SK-N-SH (cell line): ENCODE measurements around the gene SHBG. TPM values are rescaled to one million over a fixed set of nuclear protein-coding genes. Genes with fewer than 3 reads are reported as not detected.

ENCODE experiments used
- CTCF ChIA-PET: fragments of 300-600, 350-600 bp; formaldehyde crosslinking; extraction: SDS; loops from one replicate; lab custom pipeline; 2021; lab: Yijun Ruan, JAX
- POLR2A ChIA-PET: fragments of 350-600 bp; sonication (Branson Sonifier 250); formaldehyde crosslinking; extraction: SDS; loops from one replicate; lab custom pipeline; 2020; ENCODE audit warnings: antibody characterized with exemption, inconsistent platforms; lab: Yijun Ruan, JAX
- DNase-seq: peaks from one replicate; pipeline ENCODE4 v3.0.0; 2012
- H2AFZ ChIP-seq: fragments of 200-600 bp; sonication (generic); 2 replicates; pipeline ENCODE4 v1.8.1; 2016; ENCODE audit warnings: antibody characterized with exemption, mild to moderate bottlenecking, low read depth
- H3F3A ChIP-seq: fragments of 200-600 bp; sonication (generic); replicated peaks from 2 replicates; pipeline ENCODE3; 2016; ENCODE audit warnings: antibody characterized with exemption, mild to moderate bottlenecking; ENCODE audit not compliant: insufficient read depth
- H3K27ac ChIP-seq, 2 experiments: fragments of 200-500 bp in 1 of 2; fragments of 200-600 bp in 1 of 2; sonication (Bioruptor generic) in 1 of 2; sonication (generic), shearing (Covaris generic) in 1 of 2; 2 replicates each; pipeline versions ENCODE4 v1.5.1 to v1.6.1; 2014 to 2016; ENCODE audit warnings: low read depth in 2 of 2, inconsistent platforms in 1 of 2, low read length in 1 of 2, mild to moderate bottlenecking in 1 of 2, mixed read lengths in 1 of 2
- H3K27me3 ChIP-seq: fragments of 200-600 bp; sonication (generic), shearing (Covaris generic); 2 replicates; pipeline ENCODE4 v1.6.1; 2016; ENCODE audit warnings: mixed run types; ENCODE audit not compliant: insufficient read depth
- H3K36me3 ChIP-seq, 2 experiments: fragments of 200-500 bp in 1 of 2; fragments of 200-600 bp in 1 of 2; sonication (Bioruptor generic) in 1 of 2; sonication (generic) in 1 of 2; replicated peaks in 1 of 2; 2 replicates each; pipeline versions ENCODE3 to v1.5.1; 2014 to 2016; ENCODE audit warnings: low read length in 1 of 2, mild to moderate bottlenecking in 1 of 2; ENCODE audit not compliant: insufficient read depth in 2 of 2, control insufficient read depth in 1 of 2
- H3K4me1 ChIP-seq, 2 experiments: fragments of 200-500 bp in 1 of 2; fragments of 200-600 bp in 1 of 2; sonication (Bioruptor generic) in 1 of 2; sonication (generic), shearing (Covaris generic) in 1 of 2; 2 replicates each; pipeline versions ENCODE4 v1.5.1 to v1.6.1; 2014 to 2016; ENCODE audit warnings: low read depth in 1 of 2, low read length in 1 of 2, mixed run types in 1 of 2; ENCODE audit not compliant: insufficient read depth in 2 of 2, control insufficient read depth in 1 of 2
- H3K4me2 ChIP-seq: fragments of 200-600 bp; sonication (generic), shearing (Covaris generic); 2 replicates; pipeline ENCODE4 v1.6.1; 2017; ENCODE audit warnings: mixed run types
- H3K4me3 ChIP-seq, 2 experiments: fragments of 200-500 bp in 1 of 2; fragments of 200-600 bp in 1 of 2; sonication (Bioruptor generic) in 1 of 2; sonication (generic), shearing (Covaris generic) in 1 of 2; 2 replicates each; pipeline versions ENCODE4 v1.5.1 to v1.8.1; 2014 to 2016; ENCODE audit warnings: low read depth in 2 of 2, inconsistent platforms in 1 of 2, low read length in 1 of 2, mild to moderate bottlenecking in 1 of 2, mixed read lengths in 1 of 2, moderate library complexity in 1 of 2
- H3K79me2 ChIP-seq: fragments of 200-600 bp; sonication (generic); 2 replicates; pipeline ENCODE4 v1.8.1; 2017; ENCODE audit warnings: mild to moderate bottlenecking; ENCODE audit not compliant: insufficient read depth
- H3K9ac ChIP-seq: fragments of 200-600 bp; sonication (generic); 2 replicates; pipeline ENCODE4 v1.6.1; 2017; ENCODE audit warnings: mixed run types
- H3K9me2 ChIP-seq: fragments of 200-600 bp; sonication (generic); 2 replicates; pipeline ENCODE4 v1.6.1; 2017; ENCODE audit warnings: mixed run types
- H3K9me3 ChIP-seq: fragments of 200-600 bp; sonication (generic); 2 replicates; pipeline ENCODE4 v1.6.1; 2017; ENCODE audit warnings: mixed run types, mild to moderate bottlenecking, moderate library complexity
- H4K20me1 ChIP-seq: fragments of 200-600 bp; sonication (generic); 2 replicates; pipeline ENCODE4 v1.6.1; 2017; ENCODE audit warnings: mild to moderate bottlenecking, mixed run types; ENCODE audit not compliant: insufficient read depth
- CHD2 ChIP-seq: fragments of 150-350 bp; IDR thresholded peaks from 2 replicates; pipeline ENCODE4 v1.6.1; 2018; ENCODE audit warnings: low read length; ENCODE audit not compliant: partially characterized antibody
- EP300 ChIP-seq, 2 experiments: IDR thresholded peaks; 2 replicates each; pipeline versions ENCODE4 v1.4.0 to v1.6.1; 2012; ENCODE audit warnings: borderline replicate concordance in 1 of 2, low read depth in 1 of 2, low read length in 1 of 2
- EZH2phosphoT487 ChIP-seq: fragments of 200-600 bp; sonication (generic); IDR thresholded peaks from 2 replicates; pipeline ENCODE4 v1.6.1; 2017; ENCODE audit warnings: low read depth, mixed run types, mild to moderate bottlenecking, antibody characterized with exemption, moderate library complexity, borderline replicate concordance
- FOSL2 ChIP-seq: IDR thresholded peaks from 2 replicates; pipeline ENCODE4 v1.4.0; 2012; ENCODE audit warnings: low read depth, mild to moderate bottlenecking, moderate library complexity, borderline replicate concordance
- GATA2 ChIP-seq: sonication (generic); formaldehyde crosslinking; IDR thresholded peaks from 2 replicates; pipeline ENCODE4 v1.5.0; 2020; ENCODE audit warnings: mild to moderate bottlenecking, missing genetic modification reagents
- IRF3 ChIP-seq: fragments of 150-350 bp; IDR thresholded peaks from 2 replicates; pipeline ENCODE4 v1.6.1; 2016; ENCODE audit warnings: mild to moderate bottlenecking, low read depth, low read length
- NFIC ChIP-seq: IDR thresholded peaks from 2 replicates; pipeline ENCODE4 v1.4.0; 2012; ENCODE audit warnings: borderline replicate concordance
- RAD21 ChIP-seq: IDR thresholded peaks from 2 replicates; pipeline ENCODE4 v1.6.1; 2012; ENCODE audit warnings: mild to moderate bottlenecking, low read length
- RCOR1 ChIP-seq: fragments of 150-350 bp; IDR thresholded peaks from 2 replicates; pipeline ENCODE4 v1.6.1; 2017; ENCODE audit warnings: antibody characterized with exemption, low read length
- REST ChIP-seq: IDR thresholded peaks from 2 replicates; pipeline ENCODE4 v1.6.1; 2012; ENCODE audit warnings: mild to moderate bottlenecking, low read depth, low read length, moderate library complexity
- RFX5 ChIP-seq: IDR thresholded peaks from 2 replicates; pipeline ENCODE4 v1.6.1; 2012; ENCODE audit warnings: mild to moderate bottlenecking, improper control_type of control experiment, low read length
- RXRA ChIP-seq: IDR thresholded peaks from 2 replicates; pipeline ENCODE4 v1.4.0; 2012; ENCODE audit warnings: low read depth, mild to moderate bottlenecking, borderline replicate concordance
- SIN3A ChIP-seq: IDR thresholded peaks from 2 replicates; pipeline ENCODE4 v1.6.1; 2012; ENCODE audit warnings: low read depth, mild to moderate bottlenecking, low read length, moderate library complexity, borderline replicate concordance
- SMC3 ChIP-seq: IDR thresholded peaks from 2 replicates; pipeline ENCODE4 v1.6.1; 2012; ENCODE audit warnings: low read depth, low read length, improper control_type of control experiment
- TAF1 ChIP-seq: IDR thresholded peaks from 2 replicates; pipeline ENCODE4 v1.6.1; 2012; ENCODE audit warnings: low read depth, mild to moderate bottlenecking, low read length, moderate library complexity, borderline replicate concordance
- TCF12 ChIP-seq: IDR thresholded peaks from 2 replicates; pipeline ENCODE4 v1.4.0; 2012
- USF1 ChIP-seq: IDR thresholded peaks from 2 replicates; pipeline ENCODE4 v1.4.0; 2012; ENCODE audit warnings: low read depth, borderline replicate concordance
- USF2 ChIP-seq: fragments of 150-350 bp; IDR thresholded peaks from 2 replicates; pipeline ENCODE4 v1.6.1; 2017; ENCODE audit warnings: antibody characterized with exemption, low read length, low read depth, borderline replicate concordance
- WGBS: methylation state at CpG from one replicate; pipeline ENCODE4 v1.1.6; 2017; ENCODE audit warnings: low lambda C conversion rate; 5-methylcytosine and 5-hydroxymethylcytosine counted together
- polyA plus RNA-seq, 3 experiments: library from polyadenylated mRNA; depleted of rRNA; stranded (reverse); fragments of >200 nt; gene quantifications; 2 replicates each; pipeline ENCODE4 v1.2.3, GENCODE V29; 2012

Gene SHBG
- polyA plus RNA-seq, 1 of the 3 experiments (the other 2 are of a cell fraction), result 1.1 TPM

GRCh38 chr17:7606280-7606679 is 23.7 kb upstream of the SHBG start:
- 98% methylated on average over 4 of the region's 4 CpGs for WGBS
- Histone ChIP-seq H3F3A (peaks cover 4% of the 10 kb centered on the region), H3K27me3 (no peaks in the 10 kb centered on the region), H3K9me2 (no peaks in the 10 kb centered on the region), H3K79me2 (peaks cover 69% of the 10 kb centered on the region), H3K9me3 (no peaks in the 10 kb centered on the region)
- DNase-seq, result no peak
- CTCF ChIA-PET, result interaction anchor here (1.1 to 2.1 kb wide), 2 partner anchors 17 to 82 kb away, joined by 3 to 8 read pairs; partner anchors contain the start of gene SOX15
- TF ChIP-seq SIN3A (no peak), EZH2phosphoT487 (no peak), RAD21 (no peak), RCOR1 (no peak), RXRA (no peak), IRF3 (no peak), GATA2 (no peak), USF1 (no peak), USF2 (no peak), EP300 (IDR thresholded peaks at IDR 0.05; ENCODE audit: borderline replicate concordance in 1 of 2, low read depth in 1 of 2, low read length in 1 of 2) (no peak), TAF1 (no peak), CHD2 (no peak), REST (no peak), RFX5 (no peak), FOSL2 (no peak), TCF12 (no peak), NFIC (no peak), SMC3 (no peak)
- TF ChIP-seq, all 33 proteins: peak for 0
- Histone ChIP-seq H3K27ac (no peak overlapping the region), H3K4me3 (no peak overlapping the region), H3K36me3 (peaks cover 32 to 73% of the 10 kb centered on the region in 2 experiments), H3K4me2 (no peak overlapping the region), H2AFZ (no peak overlapping the region), H4K20me1 (peaks cover 43% of the 10 kb centered on the region), H3K9ac (no peak overlapping the region), H3K4me1 (peaks cover 0 to 3% of the 10 kb centered on the region in 2 experiments; a peak in 2 of 4 replicates)
- POLR2A ChIA-PET, result no interaction called here
